ENCODE results near the gene AGTRAP.

DNA sequence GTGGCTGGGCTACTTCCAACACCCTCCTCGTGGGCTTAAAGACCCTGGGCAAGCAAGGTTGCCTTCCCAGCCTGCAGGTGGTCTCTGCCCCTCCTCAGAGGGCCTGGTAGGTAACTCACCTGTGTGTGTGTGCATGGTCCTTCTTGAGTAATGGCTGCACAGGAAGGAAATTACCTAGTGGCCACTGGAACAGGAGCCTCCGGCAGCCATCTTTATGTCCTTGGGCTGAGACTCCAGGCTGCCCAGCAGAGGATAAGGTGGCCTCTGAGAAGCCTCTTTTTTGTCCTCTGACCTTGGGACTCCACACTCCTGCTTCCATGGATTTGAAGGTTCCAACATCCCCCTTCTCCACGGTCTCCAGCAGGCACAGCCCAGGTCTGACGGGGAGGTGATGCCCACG is 24.4 kb upstream of the AGTRAP start:
- TF ChIP-seq, protein P1, sequence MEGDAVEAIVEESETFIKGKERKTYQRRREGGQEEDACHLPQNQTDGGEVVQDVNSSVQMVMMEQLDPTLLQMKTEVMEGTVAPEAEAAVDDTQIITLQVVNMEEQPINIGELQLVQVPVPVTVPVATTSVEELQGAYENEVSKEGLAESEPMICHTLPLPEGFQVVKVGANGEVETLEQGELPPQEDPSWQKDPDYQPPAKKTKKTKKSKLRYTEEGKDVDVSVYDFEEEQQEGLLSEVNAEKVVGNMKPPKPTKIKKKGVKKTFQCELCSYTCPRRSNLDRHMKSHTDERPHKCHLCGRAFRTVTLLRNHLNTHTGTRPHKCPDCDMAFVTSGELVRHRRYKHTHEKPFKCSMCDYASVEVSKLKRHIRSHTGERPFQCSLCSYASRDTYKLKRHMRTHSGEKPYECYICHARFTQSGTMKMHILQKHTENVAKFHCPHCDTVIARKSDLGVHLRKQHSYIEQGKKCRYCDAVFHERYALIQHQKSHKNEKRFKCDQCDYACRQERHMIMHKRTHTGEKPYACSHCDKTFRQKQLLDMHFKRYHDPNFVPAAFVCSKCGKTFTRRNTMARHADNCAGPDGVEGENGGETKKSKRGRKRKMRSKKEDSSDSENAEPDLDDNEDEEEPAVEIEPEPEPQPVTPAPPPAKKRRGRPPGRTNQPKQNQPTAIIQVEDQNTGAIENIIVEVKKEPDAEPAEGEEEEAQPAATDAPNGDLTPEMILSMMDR (conservative IDR thresholded peaks at IDR 0.05; ENCODE audit: low read depth, low read length): no peak
- TF ChIP-seq EZH2 (IDR thresholded peaks at IDR 0.05; ENCODE audit: borderline replicate concordance, low read depth, low read length, poor library complexity, severe bottlenecking): no peak
